ENCODE data around the gene HTRA1. TPM values are rescaled to one million over a fixed set of nuclear protein-coding genes. Genes with fewer than 3 reads are reported as not detected.

Gene HTRA1
- total and polyA plus RNA-seq, 10 of the 15 experiments (the other 5 are each of a cell fraction or from before 2014, with no cell fraction given), result 0.13 TPM; not detected in 9

DNA sequence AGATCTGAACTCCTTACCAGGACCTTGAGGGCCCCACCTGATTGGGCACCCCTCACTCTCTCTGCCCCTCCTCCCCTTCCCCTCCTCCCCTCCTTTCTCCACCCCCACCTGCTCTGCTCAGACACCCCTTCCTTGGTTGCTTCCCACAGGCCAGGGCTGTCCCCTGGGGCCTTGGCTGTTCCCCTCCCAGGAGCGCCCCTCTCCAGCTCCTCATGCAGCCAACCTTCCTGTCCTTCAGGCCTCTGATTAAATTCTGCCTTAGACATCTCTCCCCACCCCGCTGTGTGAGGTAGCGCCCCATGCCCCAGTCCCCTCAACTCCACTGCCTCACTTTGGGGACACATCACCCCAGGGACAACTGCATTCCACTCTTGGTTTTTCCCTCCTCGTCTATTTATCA lies 32.4 kb downstream of the HTRA1 start (continued):
- TF ChIP-seq, protein P1, sequence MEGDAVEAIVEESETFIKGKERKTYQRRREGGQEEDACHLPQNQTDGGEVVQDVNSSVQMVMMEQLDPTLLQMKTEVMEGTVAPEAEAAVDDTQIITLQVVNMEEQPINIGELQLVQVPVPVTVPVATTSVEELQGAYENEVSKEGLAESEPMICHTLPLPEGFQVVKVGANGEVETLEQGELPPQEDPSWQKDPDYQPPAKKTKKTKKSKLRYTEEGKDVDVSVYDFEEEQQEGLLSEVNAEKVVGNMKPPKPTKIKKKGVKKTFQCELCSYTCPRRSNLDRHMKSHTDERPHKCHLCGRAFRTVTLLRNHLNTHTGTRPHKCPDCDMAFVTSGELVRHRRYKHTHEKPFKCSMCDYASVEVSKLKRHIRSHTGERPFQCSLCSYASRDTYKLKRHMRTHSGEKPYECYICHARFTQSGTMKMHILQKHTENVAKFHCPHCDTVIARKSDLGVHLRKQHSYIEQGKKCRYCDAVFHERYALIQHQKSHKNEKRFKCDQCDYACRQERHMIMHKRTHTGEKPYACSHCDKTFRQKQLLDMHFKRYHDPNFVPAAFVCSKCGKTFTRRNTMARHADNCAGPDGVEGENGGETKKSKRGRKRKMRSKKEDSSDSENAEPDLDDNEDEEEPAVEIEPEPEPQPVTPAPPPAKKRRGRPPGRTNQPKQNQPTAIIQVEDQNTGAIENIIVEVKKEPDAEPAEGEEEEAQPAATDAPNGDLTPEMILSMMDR (IDR thresholded peaks at IDR 0.05 in 2 of 3, conservative IDR thresholded peaks at IDR 0.05 in 1 of 3; ENCODE audit: control insufficient read depth in 2 of 3, extremely low read depth in 1 of 3, insufficient read depth in 1 of 3, low read depth in 3 of 3, low read length in 3 of 3), result no peak
- no peak for TF ChIP-seq NR2C1 (IDR thresholded peaks at IDR 0.05)
- TF ChIP-seq SRF (IDR thresholded peaks at IDR 0.05; ENCODE audit: low read depth in 2 of 2, low read length in 2 of 2), result no peak
- no peak for TF ChIP-seq TARDBP (IDR thresholded peaks at IDR 0.05; ENCODE audit: borderline replicate concordance)
- TF ChIP-seq MEF2A (IDR thresholded peaks at IDR 0.05; ENCODE audit: insufficient read depth, low read depth, low read length), result no peak
- TF ChIP-seq BCL11A (IDR thresholded peaks at IDR 0.05; ENCODE audit: low read depth, low read length), result no peak

DNA sequence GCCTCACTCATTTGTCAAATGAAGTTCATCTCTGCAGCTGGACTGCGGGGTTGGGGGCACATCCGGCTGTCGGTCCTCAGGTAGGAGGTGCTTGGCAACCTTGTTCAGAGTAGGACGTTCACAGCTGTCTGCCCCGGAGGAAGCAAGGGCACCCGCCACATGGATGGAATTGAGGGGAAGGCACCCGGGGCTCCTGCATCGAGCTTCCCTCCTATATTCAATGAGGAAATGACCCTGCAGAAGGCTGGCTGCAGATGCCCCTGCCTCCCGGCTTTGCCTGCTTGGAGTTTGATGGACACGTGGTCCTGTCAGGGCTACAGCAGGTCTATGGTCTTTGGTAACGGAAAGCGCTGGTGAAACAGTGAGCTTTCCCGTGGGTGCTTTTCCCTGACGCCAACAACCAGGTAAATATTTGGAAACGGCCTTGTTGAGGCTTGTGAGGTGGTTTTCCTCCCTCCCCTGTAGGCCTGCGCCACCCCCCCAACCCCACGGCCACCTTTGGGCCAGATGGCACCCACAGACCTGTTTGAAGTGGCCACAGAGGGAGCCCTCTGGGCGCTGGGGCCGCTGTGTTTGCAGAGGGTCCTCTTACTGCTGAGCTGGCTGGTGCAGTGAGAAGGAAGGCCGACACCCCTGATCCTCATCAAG lies 32.9 kb downstream of the HTRA1 start:
- ChIA-PET RAD21 (ENCODE audit: unreplicated experiment) (no interaction called here), POLR2A (no interaction called here), CTCF (no interaction called here), SMC1A (ENCODE audit: uncharacterized antibody, unreplicated experiment) (no interaction called here)
- H3K4me3 ChIP-seq, result no peak overlapping the region
- no peak overlapping the region for H2AFZ ChIP-seq (ENCODE audit: control insufficient read depth, low read depth, low read length)
- H3K27me3 ChIP-seq (replicated peaks in 1 of 2; ENCODE audit: control insufficient read depth in 2 of 2, insufficient read depth in 2 of 2, low read length in 1 of 2), result peaks cover 0 to 5% of the 10 kb centered on the region in 2 experiments
- ATAC-seq (no peak), FAIRE-seq (no peak), DNase-seq (ENCODE audit: low read depth, low spot score) (no peak)
- H3K79me2 ChIP-seq (ENCODE audit: control insufficient read depth, insufficient read depth, low read length), result no peaks in the 10 kb centered on the region
- no peaks in the 10 kb centered on the region for H4K20me1 ChIP-seq (ENCODE audit: control insufficient read depth, insufficient read depth)
- in situ Hi-C loops (cut with MboI), result no loop called here
- intact Hi-C loops (cut with micrococcal nuclease; ENCODE audit: unreplicated experiment), result no loop called here
- 24% methylated on average over 18 of the region's 20 CpGs for WGBS (ENCODE audit: insufficient coverage, insufficient replicate concordance, low lambda C conversion rate, missing lambda C conversion rate)
- H3K9me3 ChIP-seq (replicated peaks; ENCODE audit: control insufficient read depth, insufficient read depth, low read length), result no peaks in the 10 kb centered on the region
- TF ChIP-seq TBL1XR1 (IDR thresholded peaks at IDR 0.05; ENCODE audit: low read depth, low read length) (no peak), ZZZ3 (IDR thresholded peaks at IDR 0.05; ENCODE audit: control insufficient read depth, insufficient read length, low read depth) (no peak), POLR2AphosphoS5 (IDR thresholded peaks at IDR 0.05; ENCODE audit: low read length) (no peak), JUND (IDR thresholded peaks at IDR 0.05; ENCODE audit: low read depth, low read length) (no peak), ZNF622 (IDR thresholded peaks at IDR 0.05) (no peak), RCOR1 (conservative IDR thresholded peaks at IDR 0.05; ENCODE audit: low read depth, low read length) (no peak), MTA2 (IDR thresholded peaks at IDR 0.05; ENCODE audit: low read depth) (no peak), POU2F2 (IDR thresholded peaks at IDR 0.05; ENCODE audit: borderline replicate concordance, low read depth, low read length) (no peak), CHD1 (IDR thresholded peaks at IDR 0.05; ENCODE audit: low read depth, low read length) (no peak)
- H3K4me1 ChIP-seq (ENCODE audit: control insufficient read depth, insufficient read depth, low read length), result no peaks in the 10 kb centered on the region
- H3K36me3 ChIP-seq (ENCODE audit: control insufficient read depth in 2 of 2, insufficient read depth in 2 of 2, low read length in 1 of 2), result no peaks in the 10 kb centered on the region
- no TSS peak for BruUV-seq (replicated peaks)
- H3K9ac ChIP-seq (ENCODE audit: control insufficient read depth, insufficient read depth, low read length), result no peak overlapping the region
- no peak overlapping the region for H3K27ac ChIP-seq (ENCODE audit: control insufficient read depth, insufficient read depth)
- no peak overlapping the region for H3K4me2 ChIP-seq (ENCODE audit: control insufficient read depth, insufficient read depth)

Measured in GM12878 (cell line).